GM19452 (cell line): ENCODE measurements around the gene LTBP3.

ENCODE experiments used
- ATAC-seq: cut with Tn5 transposase; IDR thresholded peaks from one replicate; pipeline ENCODE4 v1.9.1; 2021; ENCODE audit not compliant: unreplicated experiment

LTBP3 gene

DNA sequence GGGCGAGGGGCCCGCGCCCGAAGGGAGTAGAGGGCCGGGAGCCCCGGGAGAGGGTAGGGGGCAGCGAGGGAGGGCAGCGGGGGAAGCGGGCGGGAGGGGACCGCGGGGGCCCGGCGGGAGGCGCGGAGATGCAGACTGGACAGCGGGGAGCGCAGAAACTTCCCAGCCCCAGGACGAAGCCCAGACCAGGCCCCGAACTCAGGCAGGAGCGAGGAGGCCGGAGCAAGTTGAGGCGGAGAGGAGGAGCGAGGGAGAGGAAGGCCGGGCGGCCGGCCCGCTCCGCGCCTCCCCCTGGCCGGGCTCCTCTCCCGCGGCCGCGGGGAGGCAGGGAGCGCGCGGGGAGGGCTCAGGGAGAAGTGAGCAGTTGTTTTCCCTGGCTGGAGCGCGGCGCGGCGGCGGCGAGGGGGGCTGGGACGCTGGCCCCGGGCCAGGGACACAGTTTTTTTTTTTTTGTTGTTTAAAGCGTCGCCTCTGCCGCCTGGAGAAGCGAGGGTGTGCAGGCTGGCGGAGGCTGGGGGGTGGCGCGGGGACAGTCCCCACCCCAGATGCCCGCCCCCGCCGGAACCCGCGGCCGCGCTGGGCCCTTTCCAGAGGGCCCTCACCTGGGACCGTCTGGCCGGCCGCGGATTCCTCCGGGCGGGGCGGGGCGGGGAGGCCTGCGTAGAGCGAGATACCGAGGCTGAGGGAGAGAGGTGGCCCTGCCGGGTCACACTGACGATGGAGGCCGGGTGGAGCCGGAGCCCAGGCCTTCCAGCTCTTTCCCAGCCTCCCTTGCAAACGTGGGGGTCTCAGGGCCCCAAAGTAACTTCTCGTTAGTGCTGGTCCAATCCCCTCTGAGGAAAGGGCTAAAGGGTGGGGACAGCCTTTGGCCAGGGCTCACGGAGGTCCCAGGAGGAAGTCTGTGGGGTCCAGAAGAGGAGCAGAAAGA is at the start of gene LTBP3:
Gene LTBP3, minus strand, starts transcription at position 358 of the 928 bp plus-strand sequence. CDS start 400 bp downstream, outside the sequence.
- ATAC-seq: no peak

DNA sequence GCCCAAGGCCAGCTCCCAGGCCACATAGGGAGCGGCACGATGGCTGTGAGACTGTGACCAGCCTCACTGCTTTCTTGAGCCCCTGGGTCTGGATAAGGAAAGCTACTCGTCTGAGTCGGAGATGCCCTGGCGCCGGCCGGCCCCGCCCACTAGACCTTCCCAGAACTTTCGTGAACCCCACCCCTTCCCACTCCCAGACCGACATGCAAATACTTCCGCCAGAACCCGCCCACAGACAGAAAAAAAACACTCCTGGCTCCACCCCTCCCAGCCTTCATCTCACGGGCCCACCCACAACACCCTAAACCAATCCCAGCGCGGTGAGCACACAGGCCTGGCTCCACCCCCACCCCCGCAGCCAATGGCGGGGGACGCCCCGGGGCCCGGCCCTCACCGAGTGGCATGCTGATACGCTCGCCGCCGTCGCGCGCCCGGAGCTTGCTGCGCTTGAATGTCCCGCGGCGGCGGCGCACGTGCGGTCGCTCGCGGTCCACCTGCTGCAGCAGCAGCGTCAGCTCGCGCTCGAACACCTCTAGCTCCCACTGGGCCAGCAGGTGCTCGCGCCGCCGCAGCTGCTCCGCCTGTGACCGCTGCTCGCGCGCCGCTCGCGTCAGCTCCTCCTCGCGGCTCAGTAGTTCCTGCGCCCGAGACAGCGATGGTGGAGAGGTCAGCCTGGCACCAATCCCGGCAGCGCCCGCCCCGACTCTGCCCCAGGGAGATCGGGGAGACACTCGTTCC is 48.9 kb upstream of the LTBP3 start:
- ATAC-seq: no peak

DNA sequence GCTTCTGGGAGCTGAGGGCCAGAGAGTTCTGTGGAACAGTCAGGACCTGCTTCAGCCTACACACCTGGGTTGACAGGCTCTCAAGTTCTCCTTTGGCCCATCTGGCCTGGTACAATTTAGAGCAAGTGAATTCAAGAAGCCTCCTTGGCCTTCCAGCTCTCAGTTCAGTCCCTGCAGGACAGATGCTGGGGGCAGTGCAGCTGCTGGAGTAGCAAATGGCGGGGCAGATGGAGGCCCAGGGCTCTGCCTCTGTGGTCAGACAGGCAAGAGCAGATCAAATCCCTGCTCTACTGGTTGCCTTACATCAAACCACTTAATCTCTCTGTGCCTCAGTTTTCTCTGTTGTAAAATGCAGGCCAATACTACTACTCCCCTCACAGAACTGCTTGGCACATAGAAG is 46.1 kb upstream of the LTBP3 start:
- no peak for ATAC-seq

DNA sequence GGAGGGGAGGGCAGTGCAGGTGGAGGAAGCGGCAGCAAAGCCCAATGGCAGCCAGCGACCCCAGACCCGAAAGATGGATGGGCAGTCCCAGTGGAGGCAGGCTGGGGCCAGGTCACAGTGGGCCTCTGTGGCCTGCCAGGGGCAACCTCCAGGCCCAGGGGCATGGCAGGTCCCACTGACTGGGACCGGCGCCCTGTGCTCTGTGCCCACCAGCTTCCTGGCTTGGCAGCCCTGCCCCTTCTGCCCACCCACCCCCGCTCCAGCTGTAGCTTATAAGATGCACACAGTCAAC is 41.7 kb upstream of the LTBP3 start:
- ATAC-seq: no peak

DNA sequence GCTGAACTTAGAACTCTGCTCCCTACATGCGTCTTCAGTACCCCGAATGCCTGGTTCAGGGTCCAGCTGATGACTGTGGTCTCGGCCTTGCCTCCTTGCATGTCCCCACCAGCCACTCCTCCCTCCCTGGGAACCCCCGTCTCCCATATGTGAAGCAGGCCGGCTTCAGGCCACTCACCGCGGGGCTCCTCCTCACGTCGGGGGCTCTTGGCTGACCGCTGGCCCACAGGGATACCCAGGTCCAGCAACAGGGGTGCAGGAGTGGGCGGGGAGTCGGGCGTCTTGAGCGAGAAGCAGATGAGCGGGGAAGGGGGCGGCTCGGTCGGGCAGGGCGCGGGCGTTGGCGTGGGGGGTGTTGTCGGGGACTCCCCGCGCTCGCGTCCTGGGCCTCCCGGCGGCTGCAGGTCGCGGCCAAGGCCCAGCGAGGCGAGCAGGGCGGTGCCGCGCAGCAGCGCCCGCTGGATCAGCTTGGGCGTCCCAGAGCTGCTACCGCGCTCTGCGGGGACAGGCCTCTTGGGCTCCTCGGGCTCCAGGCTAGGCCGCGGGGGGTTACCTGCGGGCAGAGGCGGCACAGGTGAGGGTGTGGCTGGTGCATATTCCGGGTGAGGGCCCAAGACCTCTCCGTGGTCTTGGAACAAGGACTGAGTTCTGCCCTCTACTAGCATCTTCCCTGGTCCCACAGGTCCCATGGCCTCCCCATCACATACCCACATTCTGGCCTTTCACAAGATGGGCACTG is 41.2 kb upstream of the LTBP3 start:
- no peak for ATAC-seq

DNA sequence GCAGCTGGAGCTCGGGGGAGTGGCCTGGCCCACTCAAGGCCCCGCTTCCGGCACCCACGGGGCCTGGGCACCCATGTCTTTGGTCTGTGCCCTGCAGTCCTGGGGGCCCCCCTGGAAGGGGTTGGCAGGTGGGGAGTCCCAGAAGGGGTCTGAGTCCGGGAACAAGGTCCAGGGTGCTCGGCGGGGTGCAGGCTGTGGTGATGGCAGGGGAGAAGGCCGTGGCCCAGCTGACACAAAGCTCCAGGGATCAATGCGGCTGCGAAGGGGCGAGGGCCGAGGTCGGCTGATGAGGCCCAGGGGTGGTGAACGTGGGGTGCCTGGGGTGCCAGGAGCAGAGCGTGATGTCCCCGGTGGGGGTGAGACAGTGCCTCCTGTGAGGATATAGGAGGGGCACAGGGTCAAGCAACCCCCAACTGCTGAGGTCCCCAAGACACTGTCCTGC is 40.1 kb upstream of the LTBP3 start:
- no peak for ATAC-seq

DNA sequence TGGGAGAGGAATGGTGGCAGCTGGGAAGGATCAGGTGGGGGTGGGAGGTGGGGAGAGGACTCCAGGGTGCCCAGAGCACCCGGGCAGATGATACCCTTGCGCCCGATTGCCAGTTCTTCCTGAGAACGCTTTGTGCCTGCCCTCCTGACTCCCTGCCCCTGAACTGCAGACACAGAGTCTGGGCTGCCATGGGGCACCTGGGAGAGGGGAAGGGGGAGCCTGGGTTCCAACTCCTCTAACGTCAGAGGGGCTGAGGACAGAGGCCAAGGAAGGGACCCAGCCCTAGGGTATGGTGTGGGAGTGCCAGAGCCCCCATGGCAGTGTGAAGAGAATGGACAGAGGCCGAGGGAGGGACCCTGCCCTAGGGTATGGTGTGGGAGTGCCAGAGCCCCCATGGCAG is 38.4 kb upstream of the LTBP3 start:
- ATAC-seq: no peak

DNA sequence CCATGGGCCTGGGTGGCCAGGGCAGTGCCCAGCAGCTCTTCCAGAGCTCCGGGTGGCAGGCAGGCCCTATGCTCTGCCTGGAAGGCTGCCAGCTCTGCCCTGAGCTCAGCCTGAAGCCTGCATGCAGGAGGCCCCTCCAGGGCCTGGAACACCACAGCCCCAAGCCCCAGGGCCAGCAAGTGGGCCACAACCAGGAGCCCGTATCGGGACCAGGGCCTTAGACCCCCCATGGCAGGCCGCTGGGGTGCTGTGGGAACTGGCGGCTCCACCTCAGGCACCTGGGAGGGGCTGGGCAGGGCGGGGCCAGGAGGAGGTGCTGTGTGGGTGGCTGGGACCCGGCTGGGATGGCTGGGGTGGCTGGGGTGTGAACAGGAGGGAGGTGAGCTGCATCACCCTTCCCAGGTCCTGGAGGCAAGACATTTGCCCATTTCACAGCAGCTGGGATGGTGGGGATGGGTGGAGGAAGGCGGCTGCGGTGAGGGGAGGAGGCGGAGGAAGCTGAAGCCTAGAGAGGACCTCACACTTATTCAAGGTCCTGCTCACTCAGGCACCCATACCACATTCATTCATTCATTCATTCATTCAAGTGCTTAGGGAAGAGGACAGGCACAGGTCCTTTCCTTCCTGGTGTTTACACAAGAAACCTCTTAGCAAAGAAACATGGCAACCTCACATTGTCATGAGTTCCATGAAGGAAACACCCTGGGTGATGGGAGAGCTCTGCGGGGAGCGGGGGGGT is 37.6 kb upstream of the LTBP3 start, which contains the start of gene KCNK7:
Gene KCNK7, minus strand, starts transcription at position 258 of the 739 bp plus-strand sequence. Its CDS starts 28 bp downstream, at position 230.
- no peak for ATAC-seq

DNA sequence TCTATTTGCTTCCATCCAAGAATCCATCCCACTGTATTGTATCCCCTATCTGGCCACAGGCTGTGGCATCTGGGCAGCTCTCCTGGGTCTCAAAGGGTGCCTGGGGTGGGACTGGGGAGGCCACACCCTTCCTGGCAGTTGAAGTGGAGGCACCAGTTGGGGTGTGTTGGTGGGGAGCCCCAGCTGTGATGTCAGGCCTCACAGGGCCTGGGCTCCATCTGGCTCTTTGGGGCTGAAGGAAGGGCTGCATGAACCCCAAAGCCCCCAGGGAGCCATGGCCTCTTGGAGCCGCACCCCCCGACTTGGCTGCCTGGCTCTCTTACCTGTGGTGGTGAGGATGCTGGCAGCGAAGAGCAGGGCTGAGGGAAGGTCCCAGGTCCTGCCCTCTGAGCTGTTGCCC is 37.0 kb upstream of the LTBP3 start:
- no peak for ATAC-seq

DNA sequence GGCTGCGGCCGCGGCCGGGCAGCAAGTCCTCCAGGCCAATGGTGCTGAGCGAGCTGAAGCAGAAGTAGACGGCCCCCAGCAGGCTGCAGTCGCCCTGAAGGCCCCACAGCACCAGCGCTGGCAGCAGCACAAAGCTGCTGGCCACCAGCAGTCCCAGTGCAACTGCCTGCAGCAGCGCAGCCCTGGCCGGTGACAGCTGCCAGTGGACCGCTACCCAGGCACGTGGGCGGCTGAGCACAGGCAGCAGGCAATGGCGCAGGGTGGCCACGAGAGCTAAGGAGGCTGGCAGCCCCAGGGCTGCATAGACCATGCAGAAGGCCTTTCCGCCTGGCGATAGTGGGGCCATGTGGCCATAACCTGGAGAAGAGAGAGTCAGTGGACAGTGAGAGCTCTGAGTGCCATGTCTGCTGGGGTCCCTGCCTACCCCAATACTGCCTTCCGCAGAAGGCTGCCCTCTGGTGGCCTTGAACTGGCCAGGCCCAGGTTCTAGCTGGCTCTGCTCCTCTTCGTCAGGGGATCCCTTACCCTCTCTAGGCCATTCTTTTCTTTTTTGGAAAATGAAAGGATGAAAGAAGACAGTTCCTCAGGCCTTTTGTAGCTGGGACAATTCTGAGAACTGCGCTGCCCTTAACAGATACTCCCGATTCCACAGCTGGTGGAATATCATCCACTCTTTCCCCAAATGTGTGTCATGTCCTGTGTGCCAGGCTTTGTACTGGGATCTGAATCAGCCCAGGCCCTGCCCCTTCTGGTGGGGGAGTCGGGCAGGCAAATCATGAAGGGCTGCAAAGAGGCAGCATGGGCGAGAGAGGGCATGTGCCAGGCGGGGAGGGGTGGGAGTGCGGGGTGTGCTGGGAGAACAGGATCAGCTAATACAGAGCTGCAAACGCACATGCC is 35.6 kb upstream of the LTBP3 start:
- no peak for ATAC-seq

DNA sequence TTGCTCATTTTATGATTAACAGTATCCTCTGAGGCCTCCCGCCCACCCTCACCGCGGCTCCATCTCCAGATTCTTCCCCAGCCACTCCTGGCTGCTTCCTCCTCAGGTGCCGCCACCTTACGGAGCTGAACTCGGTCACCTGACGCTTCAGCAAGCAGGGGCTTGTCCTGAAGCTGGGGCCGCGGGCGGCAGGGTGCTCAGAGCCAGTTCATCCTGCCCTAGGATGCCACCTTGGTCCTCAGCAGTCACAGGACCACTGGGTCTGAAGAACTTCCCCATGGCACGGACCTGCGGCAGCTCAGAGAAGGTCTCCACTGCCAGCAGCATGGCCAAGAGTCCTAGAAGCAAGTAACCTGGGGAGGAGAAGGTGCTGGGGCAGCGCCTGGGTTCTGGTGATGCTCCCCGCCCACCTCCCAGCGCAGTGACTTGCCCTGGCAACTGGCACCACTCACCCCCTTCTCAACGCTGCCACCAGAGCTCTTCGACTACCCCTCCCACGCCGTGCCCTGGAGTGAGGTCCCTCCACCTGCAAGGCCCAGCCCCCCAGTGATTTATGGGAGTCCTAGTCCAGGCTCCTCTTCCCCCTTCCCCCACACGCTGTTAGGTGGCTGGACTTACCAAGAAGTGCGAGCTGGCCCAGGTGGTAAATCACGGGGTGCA is 34.8 kb upstream of the LTBP3 start:
- ATAC-seq: no peak

DNA sequence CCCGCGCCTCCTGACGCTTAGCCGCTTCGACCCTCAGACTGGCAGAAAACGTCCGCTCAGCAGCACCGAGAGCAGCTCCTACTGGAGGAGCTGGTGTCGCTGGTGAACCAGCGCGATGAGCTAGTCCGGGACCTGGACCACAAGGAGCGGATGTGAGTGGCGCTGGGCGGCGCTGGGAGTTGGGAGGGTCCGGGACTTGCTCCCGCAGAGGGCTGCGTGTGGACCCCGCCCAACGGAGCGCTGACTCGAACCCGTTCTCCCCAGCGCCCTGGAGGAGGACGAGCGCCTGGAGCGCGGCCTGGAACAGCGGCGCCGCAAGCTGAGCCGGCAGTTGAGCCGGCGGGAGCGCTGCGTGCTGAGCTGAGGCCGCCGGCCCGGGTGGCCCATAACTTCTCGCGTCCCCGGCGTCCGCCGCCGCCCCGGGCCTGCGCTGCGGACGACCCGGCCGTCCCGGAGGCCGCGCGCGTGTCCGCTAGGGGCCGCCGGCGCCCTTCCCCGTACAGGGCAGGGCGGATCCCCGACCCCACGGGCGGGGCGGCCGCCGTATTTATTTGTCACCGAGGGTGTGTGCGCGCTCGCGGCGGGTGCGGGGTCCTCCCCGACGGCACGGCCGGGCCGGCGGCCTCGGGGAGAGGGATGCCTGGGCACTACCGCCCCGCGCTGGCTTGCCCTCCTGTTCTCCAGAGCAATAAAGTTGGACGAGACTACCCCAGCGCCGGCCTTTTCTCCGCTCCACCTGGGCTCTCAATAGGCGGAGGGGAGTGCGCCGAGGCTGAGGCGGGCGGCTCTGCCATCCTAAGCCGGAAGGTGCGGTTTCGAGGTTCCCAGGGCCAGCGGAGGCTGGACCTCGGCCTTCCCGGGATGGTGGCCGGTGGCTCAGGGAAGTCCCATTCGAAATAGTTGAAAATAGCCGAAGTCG is 34.0 kb upstream of the LTBP3 start:
- no peak for ATAC-seq

DNA sequence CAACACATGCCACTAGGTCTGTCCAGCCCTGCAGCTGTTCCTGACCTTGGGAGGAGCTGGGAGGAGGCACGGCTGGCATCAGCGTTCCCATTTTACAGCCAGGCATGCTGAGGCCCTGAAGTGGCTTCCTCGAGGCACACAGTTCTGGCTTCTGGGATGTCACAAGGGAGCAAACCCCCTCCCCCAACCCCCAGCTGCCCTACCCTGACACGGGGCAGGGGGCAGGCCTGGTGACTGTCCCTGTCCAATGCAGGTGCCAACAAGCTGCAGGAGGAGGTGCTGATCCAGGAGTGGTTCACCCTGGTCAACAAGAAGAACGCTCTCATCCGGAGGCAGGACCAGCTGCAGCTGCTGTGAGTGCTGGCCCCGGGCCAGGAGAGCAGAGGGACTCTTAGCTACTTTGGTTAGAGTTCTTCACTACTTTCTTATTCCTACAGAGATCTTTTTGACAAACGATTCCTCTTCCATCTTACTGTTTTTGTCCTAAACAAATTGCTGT is 32.1 kb upstream of the LTBP3 start:
- no peak for ATAC-seq

DNA sequence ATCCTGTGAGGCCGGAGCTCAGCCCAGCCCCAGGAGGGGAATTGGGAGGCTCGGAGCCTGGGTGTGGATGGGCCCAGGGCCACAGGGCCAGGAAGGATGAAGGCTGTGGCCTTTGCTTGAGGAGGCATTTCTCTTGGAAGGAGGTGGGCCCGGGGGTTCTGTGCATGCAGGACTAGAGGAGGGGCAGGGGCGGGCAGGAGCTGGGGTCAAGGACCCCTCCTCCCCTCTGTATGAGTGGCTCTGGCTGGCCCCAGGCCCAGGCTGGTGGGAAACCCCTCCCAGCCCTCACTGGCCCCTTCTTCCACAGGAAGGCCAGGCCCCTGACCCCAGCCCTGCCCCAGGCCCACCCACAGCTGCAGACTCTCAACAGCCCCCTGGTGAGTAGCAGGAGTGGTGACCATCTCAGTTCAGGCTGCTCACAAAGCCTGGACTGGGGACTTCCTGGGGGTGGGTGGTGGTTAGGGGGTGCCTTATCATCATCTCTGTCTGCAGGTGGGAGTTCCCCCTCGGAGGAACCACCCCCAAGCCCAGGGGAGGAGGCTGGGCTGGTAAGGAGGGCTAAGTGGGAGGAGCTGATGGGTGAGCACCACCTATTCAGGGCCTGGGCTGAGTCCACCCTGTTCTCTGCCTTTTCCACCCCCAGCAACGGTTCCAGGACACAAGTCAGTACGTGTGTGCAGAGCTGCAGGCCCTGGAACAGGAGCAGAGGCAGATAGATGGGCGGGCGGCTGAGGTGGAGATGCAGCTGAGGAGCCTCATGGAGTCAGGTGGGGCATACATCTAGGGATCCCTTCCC is 31.5 kb upstream of the LTBP3 start:
- no peak for ATAC-seq

DNA sequence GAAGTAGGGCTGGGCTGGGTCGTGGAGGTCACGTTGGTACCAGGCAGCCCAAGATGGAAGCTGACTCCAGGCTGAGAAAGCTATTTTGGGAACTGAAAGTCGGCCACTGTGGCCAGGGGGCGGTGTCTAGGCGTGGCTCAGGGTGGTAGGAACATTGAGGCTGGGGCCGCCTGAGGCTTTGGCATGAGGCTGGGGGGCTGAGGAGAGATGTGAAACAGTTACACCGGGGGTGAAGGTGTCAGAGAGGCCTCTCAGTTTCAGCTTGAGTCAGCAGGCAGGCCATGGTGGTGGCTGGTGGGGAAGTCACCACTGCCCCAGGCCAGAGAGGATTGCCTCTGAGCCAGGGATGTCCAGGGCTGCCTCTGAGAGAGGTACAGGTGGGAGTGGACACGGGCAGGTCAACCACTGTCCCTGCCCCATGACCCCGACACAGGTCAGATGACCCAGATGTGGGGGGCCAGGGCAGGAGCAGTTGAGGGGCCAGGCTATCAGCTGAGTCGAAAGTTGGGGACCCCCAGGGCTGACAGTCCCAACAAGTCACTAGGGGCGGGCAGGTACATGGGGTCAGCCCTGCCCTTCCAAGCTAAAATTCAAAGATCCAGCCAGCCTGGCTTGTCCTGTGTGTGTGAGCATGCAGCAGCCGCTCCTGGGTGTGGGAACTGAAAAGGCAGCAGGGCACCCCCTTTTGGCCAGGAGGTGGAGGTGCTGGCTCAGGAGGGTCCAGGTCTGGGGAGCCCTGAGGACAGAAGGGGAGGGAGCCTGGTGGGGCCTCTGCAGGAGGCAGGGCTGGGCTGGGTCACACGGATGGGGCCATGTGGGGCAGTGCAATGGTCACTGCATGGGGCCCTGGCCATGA is 30.3 kb upstream of the LTBP3 start:
- ATAC-seq: peak; percentile 69

DNA sequence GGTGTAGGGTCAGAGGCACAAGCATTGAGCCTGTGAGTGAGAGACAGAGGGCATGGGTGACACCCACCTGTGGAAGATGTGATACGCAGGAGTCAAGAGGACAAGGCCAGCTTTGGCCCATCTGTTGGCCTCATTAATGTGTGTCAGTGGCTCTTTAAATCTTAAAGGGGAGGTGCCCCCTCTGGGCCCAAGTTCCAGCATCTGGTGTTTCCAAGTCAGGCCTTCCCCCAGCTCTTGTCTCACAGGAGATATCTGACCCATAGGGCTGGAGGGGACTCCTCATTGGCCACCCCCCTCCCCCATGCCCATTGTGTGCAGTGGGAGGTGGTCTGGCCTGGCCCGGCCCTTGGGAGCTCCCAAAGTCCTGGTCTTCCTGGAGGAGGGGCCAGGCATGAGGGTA is 28.5 kb upstream of the LTBP3 start:
- no peak for ATAC-seq
